Measurements from ENCODE around the gene TRMT6.

Gene TRMT6

DNA sequence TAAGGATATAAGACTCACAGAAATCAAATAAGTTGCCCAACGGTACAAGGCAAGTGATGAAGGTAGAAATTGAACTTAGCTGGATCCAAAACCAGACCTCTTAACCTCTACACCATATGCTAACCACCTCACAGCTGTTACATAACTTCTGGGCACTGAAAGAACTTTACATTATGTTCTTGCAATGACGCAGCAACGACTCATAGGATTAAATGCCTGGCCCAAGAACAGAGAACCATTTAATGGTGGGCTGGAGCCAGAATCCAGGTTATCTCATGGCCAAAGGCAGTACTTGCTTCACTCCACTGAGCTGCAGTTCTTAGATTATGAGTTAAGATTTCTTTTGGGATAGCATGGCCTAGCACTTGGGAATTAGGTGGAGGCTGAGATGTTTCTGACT is 4.4 kb downstream of the TRMT6 start:
- peak; percentile 35 for DNase-seq

DNA sequence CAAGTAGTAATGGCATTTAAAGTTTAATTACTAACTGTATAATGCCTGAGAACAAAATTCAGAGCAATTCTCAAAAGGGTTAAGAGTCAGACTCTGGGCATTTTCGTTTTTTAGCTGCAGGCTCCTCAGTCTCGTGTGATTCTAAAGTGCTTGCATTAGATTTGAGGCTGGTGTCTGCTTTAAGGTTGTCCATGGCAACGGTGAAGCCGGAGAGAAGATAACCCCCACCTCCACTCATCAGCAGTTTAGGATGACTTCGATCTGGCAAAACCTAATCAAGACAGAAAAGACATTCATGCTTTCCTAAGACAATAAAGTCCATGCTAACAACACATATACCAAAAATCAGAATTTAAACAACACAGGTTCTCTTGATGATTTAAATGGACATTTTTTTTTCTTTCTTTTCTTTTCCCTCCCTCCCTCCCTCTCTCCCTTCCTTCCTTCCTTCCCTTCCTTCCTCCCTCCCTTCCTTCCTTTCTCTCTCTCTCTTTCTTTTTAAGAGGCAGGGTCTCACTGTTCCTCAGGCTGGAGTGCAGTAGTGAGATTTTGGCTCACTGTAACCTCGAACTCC is 11.8 kb downstream of the TRMT6 start:
- DNase-seq, result no peak

GRCh38 chr20:5936238-5936637 is 14.1 kb downstream of the TRMT6 start:
- no peak for DNase-seq

DNA sequence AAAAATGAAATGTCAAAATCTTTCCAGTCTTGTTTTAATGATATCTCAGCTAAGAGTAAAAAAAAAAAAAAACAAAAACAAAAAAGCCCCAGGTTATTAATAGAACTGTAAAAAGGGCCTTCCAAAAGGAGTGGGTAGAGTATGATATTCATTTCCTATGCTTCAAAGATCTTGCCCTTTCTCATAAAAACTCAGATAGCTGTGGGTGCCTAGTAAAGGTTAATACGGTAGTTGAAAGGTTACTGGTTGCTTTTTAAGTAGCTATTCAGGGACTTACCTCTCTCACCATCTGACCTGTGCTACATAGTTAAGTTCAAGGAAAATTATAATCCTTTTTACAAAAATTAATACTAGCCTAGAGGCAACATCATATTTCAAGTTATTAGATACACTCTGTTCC is 14.9 kb downstream of the TRMT6 start:
- no peak for DNase-seq

DNA sequence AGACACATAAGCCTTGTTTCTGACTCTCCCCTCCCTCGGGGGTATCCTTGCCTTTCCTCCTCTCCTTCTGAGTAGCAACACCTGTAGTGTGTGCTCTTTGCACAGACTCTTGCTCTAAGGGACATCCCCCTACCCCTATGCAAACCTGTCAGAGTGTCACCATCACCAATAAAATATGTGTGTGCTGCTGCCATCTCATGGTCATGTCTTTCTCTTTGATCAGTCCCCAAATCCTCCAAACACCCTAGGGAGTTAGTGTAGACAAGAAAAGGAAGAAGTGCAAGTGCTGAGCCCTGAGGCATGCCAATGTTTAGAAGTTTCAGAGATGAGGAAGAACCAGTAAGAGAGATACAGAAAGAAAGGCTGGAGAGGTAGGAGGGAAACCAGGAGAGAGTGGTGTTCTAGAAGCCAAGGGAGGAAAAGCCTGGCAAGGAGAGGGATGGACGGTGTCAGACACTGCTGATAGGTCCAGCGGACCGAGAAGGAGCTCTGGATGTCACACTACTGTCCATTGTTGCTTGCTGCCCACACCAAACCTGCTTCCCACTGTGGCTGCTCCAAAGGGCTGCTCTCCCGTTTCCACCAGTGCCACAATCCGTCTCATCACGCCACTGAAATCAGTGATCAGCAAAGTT is 16.4 kb downstream of the TRMT6 start:
- DNase-seq, result no peak

DNA sequence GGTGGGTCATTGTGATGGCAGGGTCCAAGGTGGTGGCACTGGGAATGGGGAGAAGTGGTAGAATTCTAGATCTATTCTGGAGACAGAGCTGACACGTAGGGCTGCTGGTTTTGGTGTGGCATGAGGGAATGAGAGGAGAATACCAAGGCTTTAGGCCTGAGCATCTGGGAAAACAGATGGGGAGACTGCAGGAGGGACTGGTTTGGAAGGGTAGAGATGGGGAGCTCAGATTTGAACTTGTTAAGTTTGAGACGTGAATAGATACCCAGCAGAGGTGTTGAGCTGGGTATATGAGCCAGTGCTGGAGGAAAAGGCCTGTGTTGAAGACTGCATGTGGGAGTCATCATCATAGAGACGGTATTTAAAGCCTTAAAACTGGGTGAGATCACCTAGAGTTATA is 17.5 kb downstream of the TRMT6 start:
- DNase-seq, result no peak

- no peak for DNase-seq
Observed at GRCh38 chr20:5931411-5931810, 18.9 kb downstream of the TRMT6 start.

- peak; percentile 60 for DNase-seq
Observed at GRCh38 chr20:5928836-5929715, 21.3 kb downstream of the TRMT6 start.

DNA sequence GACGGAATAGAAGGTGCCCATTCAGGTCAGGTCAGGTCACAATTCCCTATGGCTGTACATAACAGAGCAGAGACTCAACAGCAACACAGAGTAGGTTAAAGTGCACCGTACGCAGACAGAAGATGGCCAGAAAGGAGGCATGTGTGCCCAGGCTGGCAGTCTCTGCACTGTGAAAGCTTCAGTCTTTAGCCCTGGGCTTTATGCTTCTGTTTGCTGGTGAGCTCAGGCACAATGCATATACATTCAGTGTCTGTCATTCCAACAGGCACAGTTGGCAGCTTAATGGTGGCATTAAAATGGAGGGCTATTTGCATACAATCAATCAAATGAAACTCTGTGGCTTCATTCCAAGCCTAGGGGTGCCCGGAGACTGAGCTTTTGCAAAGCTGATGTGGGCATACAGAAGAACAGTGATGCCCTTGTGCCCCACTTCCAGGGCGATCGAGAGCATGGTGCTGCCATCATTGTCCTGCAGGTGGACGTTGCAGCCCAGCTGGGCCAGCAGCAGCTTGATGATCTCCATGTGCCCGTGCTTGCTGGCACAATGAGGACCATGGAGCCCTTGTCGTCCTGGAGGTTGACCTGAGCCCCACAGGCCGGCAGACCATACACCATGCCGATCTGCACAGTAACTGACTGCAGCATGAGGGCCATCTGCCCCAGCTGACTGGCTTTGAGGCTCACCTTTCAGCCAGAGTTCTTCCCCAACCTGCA is 22.4 kb downstream of the TRMT6 start:
- DNase-seq, result no peak

DNA sequence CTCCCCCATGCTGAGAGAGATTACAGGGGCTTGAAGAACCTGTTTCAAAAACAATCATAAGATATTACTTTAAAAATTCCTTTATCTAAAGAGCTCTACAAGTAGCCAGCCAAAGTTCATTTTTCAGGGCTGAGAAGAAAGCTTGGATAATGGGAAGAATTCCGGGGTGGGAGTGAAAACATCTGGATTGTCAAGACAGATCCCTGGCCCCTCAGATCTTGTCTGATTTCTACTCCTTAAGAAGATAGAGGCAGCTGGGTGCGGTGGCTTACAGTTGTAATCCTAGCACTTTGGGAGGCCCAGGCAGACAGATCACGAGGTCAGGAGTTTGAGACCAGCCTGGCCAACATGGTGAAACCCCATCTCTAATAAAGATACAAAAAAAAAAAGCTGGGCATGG is 24.8 kb downstream of the TRMT6 start:
- DNase-seq, result no peak

- no peak for DNase-seq
Observed at GRCh38 chr20:5923493-5923892, 26.8 kb downstream of the TRMT6 start.

DNA sequence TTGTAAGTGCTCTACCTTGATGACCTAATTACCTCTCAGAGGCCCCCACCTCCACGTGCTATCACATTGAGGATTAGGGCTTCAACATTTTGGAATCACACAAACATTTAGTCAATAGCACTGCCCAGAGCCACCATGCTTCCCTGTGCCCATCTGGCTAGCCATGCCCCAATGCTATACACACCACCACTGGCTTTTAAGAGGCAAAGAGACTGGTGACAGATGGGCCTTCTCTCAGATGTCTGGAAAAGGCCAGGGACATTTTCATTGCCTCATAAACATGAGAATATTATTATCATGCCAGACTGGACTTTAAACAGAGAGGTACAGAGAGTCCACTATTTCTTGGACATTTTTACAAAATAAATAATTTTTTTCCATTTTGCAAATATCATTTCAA is 29.8 kb downstream of the TRMT6 start:
- DNase-seq, result no peak

GRCh38 chr20:5919626-5920544 is 30.4 kb downstream of the TRMT6 start:
- DNase-seq, result no peak

DNA sequence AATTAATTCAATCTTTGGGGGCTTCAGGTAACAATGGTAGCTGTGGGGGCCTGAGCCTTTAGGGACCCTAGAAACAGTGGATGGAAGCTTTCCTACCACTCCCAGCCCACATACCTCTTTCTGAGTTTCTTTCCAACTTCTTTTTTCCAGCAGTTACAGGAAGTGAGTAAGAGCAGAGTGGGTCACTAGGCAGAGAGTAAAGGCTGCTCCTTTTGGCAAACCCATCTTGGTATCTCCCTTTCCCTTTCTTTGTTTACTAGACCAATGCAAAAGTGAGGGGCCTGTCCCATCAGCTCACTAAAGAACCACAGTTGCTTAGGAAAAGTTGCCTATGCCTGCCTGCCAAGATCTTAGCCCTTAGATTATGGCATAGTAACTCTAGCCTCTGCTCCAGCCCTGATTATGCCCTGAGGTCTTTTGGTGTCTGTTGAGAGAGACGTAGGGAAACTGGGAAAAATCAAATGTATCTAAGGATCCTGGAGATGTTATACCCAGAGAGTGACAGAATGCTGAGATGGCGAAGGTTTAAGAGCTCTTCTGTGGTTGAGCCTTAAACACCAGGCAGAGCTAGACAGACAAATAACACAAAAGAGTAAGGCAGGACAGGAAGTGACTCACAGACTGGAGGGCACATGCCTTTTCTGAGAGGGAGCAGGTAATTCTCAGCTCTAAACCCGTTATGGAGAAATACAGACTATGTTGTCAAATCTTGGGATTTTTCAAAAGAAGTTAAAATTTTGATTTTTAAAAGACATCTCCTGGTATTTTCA is 31.3 kb downstream of the TRMT6 start:
- DNase-seq, result peak; percentile 32

GRCh38 chr20:5914859-5915258 is 35.5 kb downstream of the TRMT6 start:
- no peak for DNase-seq

GRCh38 chr20:5913166-5913565 is 37.2 kb downstream of the TRMT6 start:
- no peak for DNase-seq

DNA sequence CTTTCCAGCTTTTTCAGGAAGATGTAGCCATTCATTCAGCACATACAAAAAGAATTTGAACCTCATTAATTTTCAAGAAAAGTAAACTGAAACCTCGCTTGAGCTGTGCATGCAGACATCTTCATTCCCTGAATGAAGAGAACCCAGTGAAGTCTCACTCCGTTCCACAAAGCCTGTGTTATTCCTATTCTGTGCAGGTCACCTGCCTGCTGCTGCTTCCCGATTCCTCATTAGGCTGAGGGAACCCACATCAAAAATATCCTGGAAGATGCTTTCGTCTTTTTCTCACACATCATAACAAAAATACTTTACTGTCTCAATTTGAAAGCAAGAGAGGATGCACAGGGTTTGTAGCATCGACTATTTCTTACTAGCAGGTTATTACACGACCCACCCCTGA is 40.1 kb downstream of the TRMT6 start:
- DNase-seq, result no peak

- no peak for DNase-seq
Observed at GRCh38 chr20:5908981-5909380, 41.4 kb downstream of the TRMT6 start.

DNA sequence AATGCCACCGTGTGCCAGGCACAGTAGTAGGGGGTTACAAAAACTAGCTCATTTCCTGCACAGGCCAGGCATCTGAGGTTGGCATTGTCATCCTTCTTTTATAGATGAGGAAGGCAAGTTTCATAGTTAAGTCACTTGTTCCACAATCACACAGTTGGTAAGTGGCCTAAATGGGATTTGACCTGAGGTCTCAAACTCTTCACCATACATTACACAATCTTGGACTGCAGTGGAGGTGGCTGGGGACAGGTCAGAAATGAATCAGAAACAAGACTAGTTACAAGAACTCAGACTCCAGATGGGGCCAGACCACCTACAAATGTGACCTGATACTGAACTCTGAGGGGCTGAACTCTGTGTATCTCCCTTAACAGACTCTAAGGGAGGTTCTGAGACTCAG is 49.4 kb downstream of the TRMT6 start:
- DNase-seq, result no peak

DNA sequence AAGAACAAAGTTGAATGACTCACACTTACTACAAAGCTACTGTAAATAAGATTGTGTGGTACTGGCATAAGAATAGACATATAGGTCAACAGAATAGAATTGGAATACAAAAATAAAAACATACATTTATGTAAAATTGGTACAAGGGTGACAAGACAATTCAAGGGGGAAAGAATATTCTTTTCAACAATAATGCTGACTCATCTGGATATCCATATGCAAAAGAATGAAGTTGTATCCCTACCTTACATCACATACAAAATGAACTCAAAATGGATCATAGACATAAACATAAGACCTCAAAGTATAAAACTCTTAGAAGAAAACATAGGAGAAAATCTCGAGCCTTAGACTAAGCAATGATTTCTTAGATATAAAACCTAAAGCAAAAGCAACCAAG is 50.9 kb downstream of the TRMT6 start:
- no peak for DNase-seq

GRCh38 chr20:5895626-5896025 is 54.7 kb downstream of the TRMT6 start:
- DNase-seq, result peak; percentile 82

DNA sequence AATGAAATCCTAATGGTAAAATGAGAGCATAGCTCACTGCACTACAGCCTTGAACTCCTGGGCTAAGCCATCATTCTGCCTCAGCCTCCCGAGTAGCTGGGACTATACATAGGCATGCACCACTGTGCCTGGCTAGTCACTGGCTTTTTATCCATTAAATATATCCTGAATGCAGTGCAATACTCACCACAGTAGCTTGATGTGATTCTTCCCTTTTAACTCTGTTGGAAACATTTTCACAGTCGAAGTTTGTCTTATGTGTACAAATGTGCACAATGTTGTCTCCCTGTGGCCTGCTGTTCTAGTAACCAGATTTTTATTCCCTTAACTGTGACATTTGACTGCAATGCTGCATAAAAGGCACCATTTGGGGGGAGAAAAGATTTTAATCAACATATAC is 56.7 kb downstream of the TRMT6 start:
- DNase-seq, result no peak
